ENCODE results near the gene REG1A.

Gene REG1A

DNA sequence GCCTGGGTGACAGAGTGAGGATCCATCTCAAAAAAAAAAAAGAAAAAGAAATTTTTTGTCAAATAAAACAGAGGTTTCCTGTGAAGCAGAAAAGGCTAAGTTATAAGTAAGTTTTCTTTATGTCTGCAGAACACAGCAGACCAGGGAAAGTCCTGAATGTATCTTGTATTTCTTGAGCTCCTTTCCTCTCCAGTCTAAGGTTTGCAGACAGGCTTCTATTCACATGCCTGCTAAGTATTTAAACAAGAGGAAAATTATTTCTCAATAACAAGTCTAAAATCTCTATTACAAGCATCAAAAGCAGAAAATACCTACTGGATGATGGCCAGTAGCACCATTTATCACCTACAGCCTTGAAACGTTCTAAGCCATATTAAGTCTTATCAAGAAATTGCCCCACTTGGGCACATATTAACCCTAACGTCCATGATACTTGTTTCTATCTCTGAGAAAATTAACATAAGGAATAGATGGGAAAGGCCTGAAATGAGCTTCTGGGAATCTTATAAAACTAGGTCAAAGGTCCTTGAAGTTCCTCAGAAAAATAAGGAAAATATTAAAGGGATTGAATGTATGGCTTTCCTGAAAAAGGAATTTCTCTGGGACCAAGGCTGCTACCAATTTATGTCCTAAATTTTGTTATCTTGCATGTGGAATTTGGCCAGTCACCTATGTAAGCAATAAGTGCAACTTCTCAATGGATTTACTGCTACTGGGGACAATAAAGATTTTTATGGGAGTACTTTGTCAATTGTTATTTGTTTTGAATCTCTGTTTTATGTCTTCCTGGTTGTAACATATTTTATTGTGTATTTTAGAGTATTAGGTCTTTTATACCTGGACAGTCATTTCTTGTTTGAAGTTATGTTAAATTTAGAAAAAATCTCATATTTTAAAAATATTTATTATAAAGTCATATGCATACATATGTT, 3.0 kb upstream of the REG1A start:
- TF ChIP-seq, protein P1, sequence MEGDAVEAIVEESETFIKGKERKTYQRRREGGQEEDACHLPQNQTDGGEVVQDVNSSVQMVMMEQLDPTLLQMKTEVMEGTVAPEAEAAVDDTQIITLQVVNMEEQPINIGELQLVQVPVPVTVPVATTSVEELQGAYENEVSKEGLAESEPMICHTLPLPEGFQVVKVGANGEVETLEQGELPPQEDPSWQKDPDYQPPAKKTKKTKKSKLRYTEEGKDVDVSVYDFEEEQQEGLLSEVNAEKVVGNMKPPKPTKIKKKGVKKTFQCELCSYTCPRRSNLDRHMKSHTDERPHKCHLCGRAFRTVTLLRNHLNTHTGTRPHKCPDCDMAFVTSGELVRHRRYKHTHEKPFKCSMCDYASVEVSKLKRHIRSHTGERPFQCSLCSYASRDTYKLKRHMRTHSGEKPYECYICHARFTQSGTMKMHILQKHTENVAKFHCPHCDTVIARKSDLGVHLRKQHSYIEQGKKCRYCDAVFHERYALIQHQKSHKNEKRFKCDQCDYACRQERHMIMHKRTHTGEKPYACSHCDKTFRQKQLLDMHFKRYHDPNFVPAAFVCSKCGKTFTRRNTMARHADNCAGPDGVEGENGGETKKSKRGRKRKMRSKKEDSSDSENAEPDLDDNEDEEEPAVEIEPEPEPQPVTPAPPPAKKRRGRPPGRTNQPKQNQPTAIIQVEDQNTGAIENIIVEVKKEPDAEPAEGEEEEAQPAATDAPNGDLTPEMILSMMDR (IDR thresholded peaks at IDR 0.05; ENCODE audit: low read depth, low read length): no peak
- DNase-seq: no peak
- no peaks in the 10 kb centered on the region for H3K9me3 ChIP-seq
- H3K36me3 ChIP-seq: no peaks in the 10 kb centered on the region
- H3K4me3 ChIP-seq (ENCODE audit: low read depth, low read length): no peak overlapping the region
- no peaks in the 10 kb centered on the region for H3K27me3 ChIP-seq
- H3K4me1 ChIP-seq: no peaks in the 10 kb centered on the region

DNA sequence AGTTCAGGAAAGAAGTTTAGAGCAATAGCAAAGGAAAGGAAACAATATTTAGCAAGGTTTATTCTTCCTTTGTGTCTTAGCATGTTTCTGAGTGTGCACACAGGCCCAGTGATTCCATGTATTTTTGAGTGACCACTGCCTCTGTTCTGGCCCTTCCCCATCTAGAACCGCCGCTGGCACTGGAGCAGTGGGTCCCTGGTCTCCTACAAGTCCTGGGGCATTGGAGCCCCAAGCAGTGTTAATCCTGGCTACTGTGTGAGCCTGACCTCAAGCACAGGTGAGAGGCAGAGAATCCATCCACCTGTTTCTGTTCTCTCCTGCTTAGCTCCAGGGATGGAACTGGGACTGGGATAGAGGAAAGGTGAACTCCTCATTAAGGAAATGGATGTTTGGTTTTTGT, 2.4 kb downstream of the REG1A start:
- no peaks in the 10 kb centered on the region for H3K9me3 ChIP-seq
- no peak for DNase-seq
- no peak overlapping the region for H3K4me3 ChIP-seq (ENCODE audit: low read depth, low read length)
- TF ChIP-seq, protein P1 (IDR thresholded peaks at IDR 0.05; ENCODE audit: low read depth, low read length): no peak
- H3K27me3 ChIP-seq: no peaks in the 10 kb centered on the region
- no peaks in the 10 kb centered on the region for H3K4me1 ChIP-seq
- no peaks in the 10 kb centered on the region for H3K36me3 ChIP-seq

DNA sequence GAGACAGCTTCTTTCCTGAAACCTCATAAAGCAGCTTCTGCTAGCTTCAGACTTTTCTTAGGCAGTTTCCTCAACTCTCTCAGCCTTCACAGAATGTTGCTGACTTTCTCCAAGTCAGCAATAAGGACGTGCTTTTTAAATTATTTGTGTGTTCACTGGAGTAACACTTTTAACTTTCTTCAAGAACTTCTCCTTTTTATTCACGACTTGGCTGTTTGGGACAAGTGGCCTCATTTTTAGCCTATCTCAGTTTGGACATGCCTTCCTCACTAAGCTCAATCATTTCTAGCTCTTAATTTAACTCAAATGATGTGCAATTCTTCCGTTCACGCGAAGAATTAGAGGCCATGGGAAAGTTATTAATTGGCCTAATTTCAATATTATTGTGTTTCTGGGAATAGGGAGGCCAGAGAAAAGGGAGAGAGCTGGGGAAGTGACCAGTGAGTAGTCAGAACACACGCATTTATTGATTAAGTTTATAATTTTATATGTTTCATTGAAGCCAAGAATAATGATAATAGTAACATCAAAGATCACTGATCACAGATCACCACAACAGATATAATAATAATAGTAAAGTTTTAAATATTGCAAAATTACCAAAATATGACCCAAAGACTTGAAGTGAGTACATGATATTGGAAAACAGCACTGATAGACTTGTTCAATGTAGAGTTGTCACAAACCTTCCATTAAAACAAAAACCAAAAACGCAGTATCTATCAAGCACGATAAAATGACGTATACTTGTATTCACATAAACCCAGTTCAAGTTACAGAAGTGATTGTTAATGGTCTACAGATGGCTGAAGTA, 4.8 kb downstream of the REG1A start:
- H3K4me3 ChIP-seq (ENCODE audit: low read depth, low read length): no peak overlapping the region
- H3K4me1 ChIP-seq: no peaks in the 10 kb centered on the region
- TF ChIP-seq, protein P1 (IDR thresholded peaks at IDR 0.05; ENCODE audit: low read depth, low read length): no peak
- no peak for DNase-seq
- H3K27me3 ChIP-seq: no peaks in the 10 kb centered on the region
- H3K9me3 ChIP-seq: no peaks in the 10 kb centered on the region
- H3K36me3 ChIP-seq: no peaks in the 10 kb centered on the region

- TF ChIP-seq, protein P1 (IDR thresholded peaks at IDR 0.05; ENCODE audit: low read depth, low read length): no peak
- Histone ChIP-seq H3K4me1 (no peaks in the 10 kb centered on the region), H3K27me3 (no peaks in the 10 kb centered on the region), H3K36me3 (no peaks in the 10 kb centered on the region), H3K9me3 (no peaks in the 10 kb centered on the region), H3K4me3 (ENCODE audit: low read depth, low read length) (no peak overlapping the region)
- no peak for DNase-seq
Measured at GRCh38 chr2:79125721-79125985, 5.4 kb downstream of the REG1A start.

- H3K36me3 ChIP-seq: no peaks in the 10 kb centered on the region
- no peak overlapping the region for H3K4me3 ChIP-seq (ENCODE audit: low read depth, low read length)
- DNase-seq: no peak
- no peaks in the 10 kb centered on the region for H3K9me3 ChIP-seq
- H3K27me3 ChIP-seq: no peaks in the 10 kb centered on the region
- TF ChIP-seq, protein P1 (IDR thresholded peaks at IDR 0.05; ENCODE audit: low read depth, low read length): no peak
- no peaks in the 10 kb centered on the region for H3K4me1 ChIP-seq
Measured at GRCh38 chr2:79128406-79128805, 8.1 kb downstream of the REG1A start.

DNA sequence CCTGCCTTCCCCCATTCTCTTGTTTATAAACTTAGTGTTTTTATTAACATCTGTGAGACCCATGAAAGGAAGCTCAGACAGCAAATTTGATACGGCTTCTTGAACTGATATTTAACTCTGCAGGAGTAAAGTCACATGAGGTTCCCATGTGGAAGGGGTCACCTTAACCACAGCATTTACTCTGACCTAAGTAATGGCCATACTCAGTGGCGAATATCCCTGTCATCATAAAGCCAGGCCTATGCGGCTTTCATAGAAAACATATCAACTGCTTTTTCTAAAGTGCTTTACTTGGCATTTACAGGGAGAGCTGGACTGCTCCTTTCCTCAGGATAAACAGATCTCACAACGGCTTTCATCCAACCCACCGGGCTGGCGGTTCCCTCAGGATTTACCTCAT, 9.0 kb downstream of the REG1A start:
- Histone ChIP-seq H3K4me1 (no peaks in the 10 kb centered on the region), H3K9me3 (no peaks in the 10 kb centered on the region), H3K27me3 (no peaks in the 10 kb centered on the region), H3K36me3 (no peaks in the 10 kb centered on the region), H3K4me3 (ENCODE audit: low read depth, low read length) (no peak overlapping the region)
- DNase-seq: no peak
- TF ChIP-seq, protein P1 (IDR thresholded peaks at IDR 0.05; ENCODE audit: low read depth, low read length): no peak
